H1 (cell line): ENCODE results near the gene THTPA. TPM values are rescaled to one million over a fixed set of nuclear protein-coding genes. Genes with fewer than 3 reads are reported as not detected.

Experiments used
- CBX5 ChIP-seq: fragments of 300-800, 300-1000 bp; sonication (generic); IDR thresholded peaks from 2 replicates; pipeline ENCODE4 v1.7.1; 2016; ENCODE audit warnings: antibody characterized with exemption, low read length, low read depth
- CHD2 ChIP-seq: IDR thresholded peaks from 2 replicates; pipeline ENCODE4 v1.6.1; 2012; ENCODE audit warnings: low read length, improper control_type of control experiment
- HDAC2 ChIP-seq, 2 experiments: fragments of 300-600 bp in 1 of 2; sonication (generic) in 1 of 2; IDR thresholded peaks; 2 replicates each; pipeline ENCODE4 v1.6.1; 2011 to 2012; ENCODE audit warnings: low read depth in 2 of 2, low read length in 2 of 2, mild to moderate bottlenecking in 2 of 2, moderate library complexity in 2 of 2, borderline replicate concordance in 1 of 2, inconsistent platforms in 1 of 2
- HDAC6 ChIP-seq: IDR thresholded peaks from one replicate; pipeline ENCODE4 v1.7.1; 2012; ENCODE audit warnings: low read depth, mild to moderate bottlenecking, inconsistent platforms, low read length, moderate library complexity
- PHF8 ChIP-seq: fragments of 200-600 bp; sonication (generic); conservative IDR thresholded peaks from 2 replicates; pipeline ENCODE4 v1.7.1; 2012; ENCODE audit warnings: low read depth, mild to moderate bottlenecking, inconsistent platforms, low read length, moderate library complexity
- RBBP5 ChIP-seq: IDR thresholded peaks from 2 replicates; pipeline ENCODE4 v1.7.1; 2012; ENCODE audit warnings: low read depth, mild to moderate bottlenecking, inconsistent platforms, low read length, moderate library complexity, borderline replicate concordance
- TAF1 ChIP-seq: IDR thresholded peaks from 2 replicates; pipeline ENCODE4 v1.6.1; 2011; ENCODE audit warnings: mild to moderate bottlenecking, low read depth, low read length
- TBP ChIP-seq: IDR thresholded peaks from 2 replicates; pipeline ENCODE4 v1.6.1; 2011; ENCODE audit warnings: low read depth, low read length, improper control_type of control experiment
- polyA plus RNA-seq, 7 experiments: library from polyadenylated mRNA; depleted of rRNA in 3 of 7; stranded (reverse) in 5 of 7; unstranded in 2 of 7; fragments of >200 nt in 5 of 7; fragments of 200-250 nt in 2 of 7; gene quantifications; 1 replicate in 5 of 7; 2 replicates in 1 of 7; 4 replicates in 1 of 7; pipeline versions ENCODE4 v1.2.1 to v1.2.3, GENCODE V29; 2011 to 2013; ENCODE audit warnings: missing spikeins in 2 of 7, mixed read lengths in 2 of 7
- total RNA-seq: library from RNA; stranded (reverse); fragmentation: NEBNext Ultra II Directional; extraction: Animal tissue kit (Norgen Biotek cat#: 25700); gene quantifications from 2 replicates; pipeline ENCODE4 v1.2.1, GENCODE V29; 2021

THTPA gene
- total and polyA plus RNA-seq, 2 of the 8 experiments (the other 6 are each of a cell fraction or from before 2014, with no cell fraction given), result 16.6 to 19.0 TPM

DNA sequence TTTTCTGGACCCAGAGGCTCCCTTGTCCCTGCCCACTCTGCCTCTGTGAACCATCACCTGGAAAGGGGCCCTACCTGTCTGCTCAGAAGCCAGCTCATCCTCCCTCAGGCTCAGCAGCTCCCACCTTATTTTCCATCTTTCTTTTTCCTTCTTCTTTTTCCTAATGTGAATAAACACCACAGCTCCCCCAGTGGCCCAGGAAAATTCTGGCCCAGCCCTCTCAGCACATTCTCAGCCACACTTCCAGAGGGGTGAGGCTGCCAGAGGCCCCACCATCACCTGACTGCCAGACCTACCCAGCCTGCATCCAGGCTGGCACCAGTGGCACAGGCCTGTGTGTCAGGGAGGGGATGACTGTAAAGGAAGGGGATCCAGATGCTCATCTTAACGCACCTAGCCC lies 27.5 kb upstream of the THTPA start (continued):
- TF ChIP-seq RBBP5 (no peak), CBX5 (no peak), CHD2 (no peak), HDAC2 (IDR thresholded peaks at IDR 0.05; ENCODE audit: borderline replicate concordance in 1 of 2, low read depth in 2 of 2, low read length in 2 of 2) (no peak), TAF1 (peak; percentile 24; the same call in 1 of the 2 replicates), TBP (no peak), PHF8 (no peak), HDAC6 (no peak)
